A172 (cell line): ENCODE results near the gene SAC3D1. TPM values are rescaled to one million over a fixed set of nuclear protein-coding genes. Genes with fewer than 3 reads are reported as not detected.

Experiments
- DNase-seq: peaks from one replicate; pipeline ENCODE4 v3.0.0-alpha.2; 2015; ENCODE audit warnings: low spot score
- total RNA-seq: library from RNA; depleted of rRNA; stranded (reverse); fragments of >200 nt; shearing (Covaris generic); gene quantifications from 2 replicates; pipeline ENCODE4 v1.2.3, GENCODE V29; 2014; rRNA removed

Gene SAC3D1
- total RNA-seq, 1 experiment from 2014 or later: 44.0 TPM

DNA sequence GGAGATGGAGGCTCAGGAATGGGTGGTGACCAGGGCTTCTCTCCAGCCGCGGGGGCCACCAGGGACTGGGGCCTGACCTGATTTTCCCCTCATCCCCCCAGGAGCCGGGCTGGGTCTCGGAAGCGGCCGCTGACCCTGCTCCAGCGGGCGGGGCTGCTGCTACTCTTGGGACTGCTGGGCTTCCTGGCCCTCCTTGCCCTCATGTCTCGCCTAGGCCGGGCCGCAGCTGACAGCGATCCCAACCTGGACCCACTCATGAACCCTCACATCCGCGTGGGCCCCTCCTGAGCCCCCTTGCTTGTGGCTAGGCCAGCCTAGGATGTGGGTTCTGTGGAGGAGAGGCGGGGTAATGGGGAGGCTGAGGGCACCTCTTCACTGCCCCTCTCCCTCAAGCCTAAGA is 46.8 kb downstream of the SAC3D1 start:
- no peak for DNase-seq

- no peak for DNase-seq
Measured at GRCh38 chr11:65089621-65090020, 48.6 kb downstream of the SAC3D1 start.

- DNase-seq: no peak
Measured at GRCh38 chr11:65090628-65091027, 49.6 kb downstream of the SAC3D1 start.

Other genes with a start within 250 kb of the SAC3D1 start
- gene MAP4K2, start 238.0 kb upstream of the SAC3D1 start, total RNA-seq: 30.8 and 40.5 TPM in 2 replicates
- 14.3 and 15.0 TPM in 2 replicates for gene MEN1, start 230.7 kb upstream of the SAC3D1 start, total RNA-seq
- 3.7 and 4.1 TPM in 2 replicates for gene CDC42BPG, start 196.6 kb upstream of the SAC3D1 start, total RNA-seq
- gene EHD1, start 162.6 kb upstream of the SAC3D1 start, total RNA-seq: 81.4 and 117 TPM in 2 replicates
- gene ATG2A, start 124.0 kb upstream of the SAC3D1 start, total RNA-seq: 10.7 and 15.1 TPM in 2 replicates
- gene PPP2R5B, start 116.5 kb upstream of the SAC3D1 start, total RNA-seq: 18.4 and 19.6 TPM in 2 replicates
- not detected in 2 replicates for gene GPHA2, start 105.3 kb upstream of the SAC3D1 start, total RNA-seq
- gene MAJIN, start 69.1 kb upstream of the SAC3D1 start, total RNA-seq: not detected in 2 replicates
- 0.50 and 0.59 TPM in 2 replicates for gene BATF2, start 44.2 kb upstream of the SAC3D1 start, total RNA-seq
- 170 and 196 TPM in 2 replicates for gene ARL2, start 27.1 kb upstream of the SAC3D1 start, total RNA-seq
- gene SNX15, start 13.8 kb upstream of the SAC3D1 start, total RNA-seq: 13.4 and 31.2 TPM in 2 replicates
- not detected in 2 replicates for gene NAALADL1, start 17.3 kb downstream of the SAC3D1 start, total RNA-seq
- gene CDCA5, start 42.8 kb downstream of the SAC3D1 start, total RNA-seq: 40.0 and 49.5 TPM in 2 replicates
- gene ZFPL1, start 43.0 kb downstream of the SAC3D1 start, total RNA-seq: 41.4 and 65.5 TPM in 2 replicates
- 51.1 and 208 TPM in 2 replicates for gene VPS51, start 55.0 kb downstream of the SAC3D1 start, total RNA-seq
- gene TM7SF2, start 70.7 kb downstream of the SAC3D1 start, total RNA-seq: 1.9 and 8.5 TPM in 2 replicates
- gene ZNHIT2, start 76.5 kb downstream of the SAC3D1 start, total RNA-seq: 10.4 and 22.3 TPM in 2 replicates
- 286 and 528 TPM in 2 replicates for gene FAU, start 80.9 kb downstream of the SAC3D1 start, total RNA-seq
- gene MRPL49, start 81.1 kb downstream of the SAC3D1 start, total RNA-seq: 52.8 and 82.4 TPM in 2 replicates
- 17.0 and 30.6 TPM in 2 replicates for gene SYVN1, start 93.3 kb downstream of the SAC3D1 start, total RNA-seq
- gene SPDYC, start 129.0 kb downstream of the SAC3D1 start, total RNA-seq: not detected in 2 replicates
- gene CAPN1, start 140.7 kb downstream of the SAC3D1 start, total RNA-seq: 156 and 170 TPM in 2 replicates
- gene POLA2, start 220.8 kb downstream of the SAC3D1 start, total RNA-seq: 14.2 and 18.1 TPM in 2 replicates